Cardiac muscle cell (in vitro differentiated cells and primary cell): ENCODE data around the gene VKORC1. TPM values are rescaled to one million over a fixed set of nuclear protein-coding genes. Genes with fewer than 3 reads are reported as not detected.

Experiments used
- DNase-seq, 2 donors: peaks; one replicate each; pipeline versions ENCODE4 v3.0.0 to v3.0.0-alpha.2; 2010 to 2017; ENCODE audit warnings: low read depth in 1 of 2, low spot score in 1 of 2
- H3K27ac ChIP-seq: fragments of 200-600 bp; sonication (generic); 2 replicates; pipeline ENCODE4 v1.5.1; 2016
- H3K27me3 ChIP-seq: fragments of 200-600 bp; sonication (generic); 2 replicates; pipeline ENCODE4 v1.6.0; 2016; ENCODE audit warnings: control low read depth
- H3K36me3 ChIP-seq: fragments of 200-600 bp; sonication (generic); 2 replicates; pipeline ENCODE4 v1.5.1; 2016; ENCODE audit warnings: control low read depth
- H3K4me1 ChIP-seq: fragments of 200-600 bp; sonication (generic); 2 replicates; pipeline ENCODE4 v1.8.1; 2017; ENCODE audit warnings: low read depth, mild to moderate bottlenecking, mixed run types
- H3K4me3 ChIP-seq: fragments of 200-600 bp; sonication (generic); 2 replicates; pipeline ENCODE4 v1.5.1; 2016; ENCODE audit warnings: mild to moderate bottlenecking
- H3K9me3 ChIP-seq: fragments of 200-600 bp; sonication (generic); 2 replicates; pipeline ENCODE4 v1.5.1; 2017; ENCODE audit warnings: low read depth, mild to moderate bottlenecking, control low read depth
- polyA plus RNA-seq: library from polyadenylated mRNA; unstranded; fragments of >200 nt; fragmentation: Nextera tagmentation; extraction: Ambion mirVana; gene quantifications from 2 replicates; pipeline ENCODE4 v1.2.1, GENCODE V29; 2016
- total RNA-seq: library from RNA; depleted of rRNA; stranded (reverse); fragments of >200 nt; gene quantifications from 2 replicates; pipeline ENCODE4 v1.2.3, GENCODE V29; 2016
- TF ChIP-seq, protein P1 (sequence below): IDR thresholded peaks from 2 replicates; pipeline ENCODE4 v1.5.1; 2012; ENCODE audit warnings: low read depth, mild to moderate bottlenecking, low read length

Gene VKORC1
- total and polyA plus RNA-seq, 2 experiments from 2014 or later: 146 to 161 TPM

DNA sequence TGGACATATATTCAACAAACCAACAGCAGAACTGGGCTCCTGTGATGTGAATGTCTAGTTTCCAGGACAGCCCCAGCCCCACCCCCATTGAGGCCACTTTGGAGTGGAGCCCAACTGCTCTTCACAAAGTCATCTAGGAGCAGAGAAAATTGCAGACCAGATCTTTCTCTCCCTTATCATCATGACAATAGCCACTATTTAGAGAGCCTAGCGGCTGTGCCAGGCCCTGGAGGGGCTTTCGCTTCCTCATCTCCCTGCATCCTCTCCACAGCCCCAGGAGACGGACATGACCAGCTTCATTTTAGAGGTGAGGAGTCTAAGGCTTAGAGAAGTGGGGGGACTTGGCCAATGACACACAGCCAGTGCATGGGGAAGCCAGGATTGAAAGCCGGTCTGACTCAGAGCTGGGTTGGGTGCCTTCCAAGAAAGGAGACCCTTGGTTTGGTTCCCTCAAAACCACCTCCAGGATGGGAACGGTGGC is 39.5 kb upstream of the VKORC1 start:
- peaks cover 16% of the 10 kb centered on the region for H3K36me3 ChIP-seq
- H3K4me1 ChIP-seq: peaks cover 7% of the 10 kb centered on the region
- H3K27me3 ChIP-seq: no peaks in the 10 kb centered on the region
- TF ChIP-seq, protein P1, sequence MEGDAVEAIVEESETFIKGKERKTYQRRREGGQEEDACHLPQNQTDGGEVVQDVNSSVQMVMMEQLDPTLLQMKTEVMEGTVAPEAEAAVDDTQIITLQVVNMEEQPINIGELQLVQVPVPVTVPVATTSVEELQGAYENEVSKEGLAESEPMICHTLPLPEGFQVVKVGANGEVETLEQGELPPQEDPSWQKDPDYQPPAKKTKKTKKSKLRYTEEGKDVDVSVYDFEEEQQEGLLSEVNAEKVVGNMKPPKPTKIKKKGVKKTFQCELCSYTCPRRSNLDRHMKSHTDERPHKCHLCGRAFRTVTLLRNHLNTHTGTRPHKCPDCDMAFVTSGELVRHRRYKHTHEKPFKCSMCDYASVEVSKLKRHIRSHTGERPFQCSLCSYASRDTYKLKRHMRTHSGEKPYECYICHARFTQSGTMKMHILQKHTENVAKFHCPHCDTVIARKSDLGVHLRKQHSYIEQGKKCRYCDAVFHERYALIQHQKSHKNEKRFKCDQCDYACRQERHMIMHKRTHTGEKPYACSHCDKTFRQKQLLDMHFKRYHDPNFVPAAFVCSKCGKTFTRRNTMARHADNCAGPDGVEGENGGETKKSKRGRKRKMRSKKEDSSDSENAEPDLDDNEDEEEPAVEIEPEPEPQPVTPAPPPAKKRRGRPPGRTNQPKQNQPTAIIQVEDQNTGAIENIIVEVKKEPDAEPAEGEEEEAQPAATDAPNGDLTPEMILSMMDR: no peak
- no peaks in the 10 kb centered on the region for H3K9me3 ChIP-seq
- H3K27ac ChIP-seq: peak overlapping the region; percentile 43
- H3K4me3 ChIP-seq: no peak overlapping the region
- no peak for DNase-seq

DNA sequence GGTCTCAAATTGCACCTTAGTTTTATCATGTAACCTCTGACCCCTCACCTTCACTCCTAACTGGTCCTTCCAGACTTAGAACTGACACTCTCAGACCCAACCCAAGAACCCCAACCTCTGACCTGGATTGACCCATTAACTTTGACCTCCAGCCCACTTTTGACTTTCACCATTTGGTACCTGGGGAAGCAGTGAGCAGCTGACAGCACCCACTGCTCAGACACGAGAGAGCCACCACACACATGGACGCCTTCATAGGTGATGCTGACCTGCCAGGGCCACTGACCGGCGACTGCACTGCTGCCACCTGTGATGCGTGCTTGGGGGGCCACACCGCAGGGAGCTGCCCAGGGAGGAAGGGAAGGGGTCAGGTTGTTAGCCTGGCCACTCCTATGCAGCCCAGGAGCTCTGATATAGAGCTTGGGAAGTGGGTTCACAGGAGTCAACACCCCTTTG is 38.5 kb upstream of the VKORC1 start:
- H3K4me3 ChIP-seq: no peak overlapping the region

DNA sequence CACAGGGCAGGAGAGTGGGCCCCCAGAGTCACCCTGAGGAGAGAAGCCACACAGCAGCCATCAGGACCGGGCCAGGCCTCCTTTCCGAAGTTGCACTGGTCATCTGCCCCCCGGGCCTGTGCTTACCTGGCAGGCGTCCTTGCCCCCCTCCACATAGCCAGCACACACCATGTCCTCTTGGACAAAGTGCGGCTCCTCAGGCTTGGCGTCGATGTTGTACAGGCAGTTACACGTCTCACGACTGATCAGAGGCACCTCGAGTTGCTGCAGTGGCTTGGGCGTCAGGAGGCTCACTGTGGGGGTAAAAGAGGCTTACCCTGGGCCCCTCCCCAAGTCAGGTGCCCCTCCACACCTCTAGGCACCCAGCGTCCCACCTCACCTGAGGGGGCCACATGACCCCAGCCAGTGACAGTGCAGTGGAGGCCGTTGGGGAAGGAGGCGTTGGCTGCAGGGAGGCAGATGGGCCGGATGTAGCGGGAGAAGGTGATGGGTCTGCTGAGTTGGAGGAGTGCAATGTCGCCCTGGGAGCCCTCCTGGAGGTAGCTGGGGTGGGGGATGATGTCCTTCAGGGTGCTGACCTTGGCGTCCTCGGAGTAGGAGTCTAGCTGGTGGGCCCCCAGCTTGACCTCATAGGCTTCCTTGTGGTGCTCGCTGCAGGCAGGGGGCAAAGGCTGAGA is 37.8 kb upstream of the VKORC1 start:
- Histone ChIP-seq H3K27me3 (no peaks in the 10 kb centered on the region), H3K36me3 (peaks cover 17% of the 10 kb centered on the region), H3K27ac (peak overlapping the region; percentile 23), H3K4me1 (peaks cover 7% of the 10 kb centered on the region), H3K4me3 (no peak overlapping the region), H3K9me3 (no peaks in the 10 kb centered on the region)
- DNase-seq: no peak
- TF ChIP-seq, protein P1: no peak

More for the DNA sequence above, 38.5 kb upstream of the VKORC1 start:
- Histone ChIP-seq H3K36me3 (peaks cover 16% of the 10 kb centered on the region), H3K27me3 (no peaks in the 10 kb centered on the region), H3K4me1 (peaks cover 7% of the 10 kb centered on the region), H3K27ac (no peak overlapping the region), H3K9me3 (no peaks in the 10 kb centered on the region)
- TF ChIP-seq, protein P1: no peak
- no peak for DNase-seq

DNA sequence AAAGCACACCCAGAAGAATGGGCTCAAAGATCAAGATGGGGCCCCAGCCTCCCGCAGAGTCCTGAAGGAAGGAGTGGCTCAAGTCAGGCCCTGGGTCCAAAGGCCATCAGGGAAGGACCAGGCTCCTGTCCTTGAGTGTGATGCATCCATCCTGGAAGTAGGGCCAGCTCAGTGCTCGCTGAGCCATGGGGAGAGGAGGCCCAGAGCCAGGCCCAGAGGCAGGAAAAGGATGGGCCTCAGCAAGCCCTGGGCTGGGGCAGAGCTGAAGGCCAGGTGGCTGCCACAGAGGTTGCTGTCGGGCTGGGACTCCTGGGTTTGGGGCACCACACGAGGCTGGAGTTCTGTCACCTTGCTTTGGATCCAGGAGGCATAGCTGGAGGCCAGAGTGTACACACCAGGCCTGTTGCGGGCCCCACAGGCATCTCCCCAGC is 37.3 kb upstream of the VKORC1 start:
- no peak overlapping the region for H3K27ac ChIP-seq
- H3K36me3 ChIP-seq: peaks cover 21% of the 10 kb centered on the region
- TF ChIP-seq, protein P1: no peak
- H3K4me3 ChIP-seq: no peak overlapping the region
- H3K9me3 ChIP-seq: no peaks in the 10 kb centered on the region
- no peak for DNase-seq
- peaks cover 7% of the 10 kb centered on the region for H3K4me1 ChIP-seq
- H3K27me3 ChIP-seq: no peaks in the 10 kb centered on the region

DNA sequence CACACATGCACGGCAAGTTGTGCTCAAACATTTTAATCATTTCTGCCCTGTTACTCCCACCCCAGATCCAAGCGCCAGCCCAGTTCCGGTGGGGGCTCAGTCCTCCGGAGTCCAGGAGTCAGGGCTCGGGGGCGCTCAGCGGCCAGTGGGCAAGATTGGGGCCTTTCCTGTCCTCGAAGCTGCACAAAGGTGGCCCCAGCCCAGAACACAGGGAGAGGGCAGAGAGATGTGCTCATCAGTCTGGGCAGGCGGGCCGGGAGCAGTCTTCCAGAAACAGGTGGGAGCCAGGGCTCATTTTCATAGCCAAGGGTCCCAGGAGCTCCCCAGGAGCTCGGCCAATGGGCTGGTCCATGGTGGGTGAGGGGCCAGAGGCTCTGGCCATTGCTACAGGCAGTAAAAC is 36.8 kb upstream of the VKORC1 start:
- Histone ChIP-seq H3K27ac (no peak overlapping the region), H3K9me3 (no peaks in the 10 kb centered on the region), H3K36me3 (peaks cover 21% of the 10 kb centered on the region), H3K27me3 (no peaks in the 10 kb centered on the region), H3K4me1 (peaks cover 7% of the 10 kb centered on the region), H3K4me3 (no peak overlapping the region)
- TF ChIP-seq, protein P1: no peak
- no peak for DNase-seq
